Vagina (tissue), 2 donors: Measurements from ENCODE around the gene RGL3. TPM values are rescaled to one million over a fixed set of nuclear protein-coding genes. Genes with fewer than 3 reads are reported as not detected.
"Not testable (repeated sequence)": the region's sequence is repeated elsewhere in the genome, so short reads cannot be mapped to it uniquely, and the experiment has no call there.

Experiments
- DNase-seq, 2 donors: peaks; one replicate each; pipeline ENCODE4 v3.0.0-alpha.2; 2017; ENCODE audit errors: extremely low spot score in 2 of 2
- H3K27ac ChIP-seq: fragments of 200-600 bp; sonication (generic); one replicate; pipeline ENCODE4 v1.5.1; 2019
- H3K27me3 ChIP-seq: fragments of 200-600 bp; sonication (generic); one replicate; pipeline ENCODE4 v1.5.1; 2019
- H3K36me3 ChIP-seq, 2 donors: fragments of 200-600 bp; sonication (generic); one replicate each; pipeline ENCODE4 v1.5.1; 2017 to 2019
- H3K4me1 ChIP-seq: fragments of 200-600 bp; sonication (generic); one replicate; pipeline ENCODE4 v1.5.1; 2019
- H3K4me3 ChIP-seq, 2 donors: fragments of 200-600 bp; sonication (generic); 1 replicate in 1 of 2; 2 replicates in 1 of 2; pipeline ENCODE4 v1.5.1; 2016 to 2019
- H3K9me3 ChIP-seq: fragments of 200-600 bp; sonication (generic); one replicate; pipeline ENCODE4 v1.5.1; 2019
- POLR2A ChIP-seq, 2 donors: fragments of 450-650 bp; IDR thresholded peaks; one replicate each; pipeline ENCODE4 v1.6.1; 2017; ENCODE audit warnings: antibody characterized with exemption in 2 of 2, mild to moderate bottlenecking in 2 of 2, moderate library complexity in 2 of 2
- POLR2AphosphoS5 ChIP-seq, 2 donors: sonication (generic); formaldehyde crosslinking; IDR thresholded peaks; one replicate each; pipeline ENCODE4 v1.9.0; 2017; ENCODE audit warnings: antibody characterized with exemption in 2 of 2, mild to moderate bottlenecking in 2 of 2, low read depth in 1 of 2; ENCODE audit not compliant: insufficient read depth in 1 of 2
- intact Hi-C: fragments of 100-400 bp; cut with DNase I; formaldehyde crosslinking; loops from one replicate; pipeline ENCODE4 v1.15.1; 2023
- total RNA-seq: library from RNA; depleted of rRNA; stranded (reverse); fragments of >200 nt; gene quantifications from one replicate; pipeline ENCODE4 v1.2.3, GENCODE V29; 2016
- TF ChIP-seq, protein P1 (sequence below), 3 experiments: fragments of 450-650 bp in 2 of 3; fragments of 200-600 bp in 1 of 3; sonication (generic) in 1 of 3; IDR thresholded peaks; one replicate each; pipeline ENCODE4 v1.5.1; 2017 to 2019; ENCODE audit warnings: antibody characterized with exemption in 3 of 3, mild to moderate bottlenecking in 2 of 3, moderate library complexity in 2 of 3

The RGL3 gene
- total RNA-seq, 1 donor from 2014 or later, result 19.6 TPM

DNA sequence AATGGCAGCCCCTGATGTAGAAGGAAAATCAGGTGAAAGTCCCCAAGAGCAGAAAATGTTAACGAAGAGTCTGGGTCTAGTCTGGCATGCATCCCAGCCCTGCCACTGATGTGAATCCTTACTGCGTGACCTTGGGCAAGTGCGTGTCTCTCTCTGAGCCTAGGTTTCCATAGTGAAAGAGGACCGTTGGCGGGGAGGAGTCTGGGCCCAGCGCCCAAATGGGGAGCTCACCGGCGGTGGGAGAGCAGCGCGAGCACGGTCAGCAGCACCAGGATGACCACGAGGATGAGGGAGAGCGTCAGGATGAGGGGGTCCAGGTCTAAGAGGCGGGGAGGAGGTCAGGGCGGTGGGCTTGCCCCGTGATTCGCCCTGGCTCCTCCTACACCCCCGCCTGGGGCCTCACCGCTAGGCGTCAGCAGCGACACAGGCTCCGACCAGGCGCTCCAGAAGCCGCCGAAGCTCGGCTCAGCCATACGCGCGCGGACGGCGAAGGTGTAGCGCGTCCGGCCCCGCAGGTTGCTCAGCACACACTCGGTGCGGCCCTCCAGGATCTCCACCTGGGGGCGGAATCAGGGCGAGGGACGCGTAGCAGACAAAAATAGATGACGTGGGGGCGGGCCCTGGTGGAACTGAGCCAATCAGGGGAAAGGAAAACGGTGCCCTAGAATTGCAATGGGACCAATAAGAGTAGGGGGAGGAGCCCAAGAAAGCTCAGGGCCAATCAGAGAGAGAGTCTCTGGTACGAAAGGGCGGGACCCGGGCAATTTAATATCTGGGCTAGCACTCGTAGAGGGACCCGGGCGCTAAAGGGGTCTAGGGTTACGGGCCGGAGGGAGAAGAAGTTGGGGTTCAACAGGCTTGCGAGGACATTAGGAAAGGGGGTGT lies 38.2 kb downstream of the RGL3 start:
- Histone ChIP-seq H3K27ac (peak overlapping the region; percentile 94), H3K27me3 (no peaks in the 10 kb centered on the region), H3K36me3 (no peaks in the 10 kb centered on the region), H3K4me3 (peak overlapping the region; percentile 51 to 69), H3K9me3 (no peaks in the 10 kb centered on the region), H3K4me1 (peaks cover 74% of the 10 kb centered on the region)
- peak in 1 of 2 donors; percentile 97 for DNase-seq
- peak; percentile 90 to 98 for TF ChIP-seq POLR2AphosphoS5 (IDR thresholded peaks at IDR 0.05; ENCODE audit: insufficient read depth in 1 of 2, low read depth in 1 of 2)
- TF ChIP-seq, protein P1, sequence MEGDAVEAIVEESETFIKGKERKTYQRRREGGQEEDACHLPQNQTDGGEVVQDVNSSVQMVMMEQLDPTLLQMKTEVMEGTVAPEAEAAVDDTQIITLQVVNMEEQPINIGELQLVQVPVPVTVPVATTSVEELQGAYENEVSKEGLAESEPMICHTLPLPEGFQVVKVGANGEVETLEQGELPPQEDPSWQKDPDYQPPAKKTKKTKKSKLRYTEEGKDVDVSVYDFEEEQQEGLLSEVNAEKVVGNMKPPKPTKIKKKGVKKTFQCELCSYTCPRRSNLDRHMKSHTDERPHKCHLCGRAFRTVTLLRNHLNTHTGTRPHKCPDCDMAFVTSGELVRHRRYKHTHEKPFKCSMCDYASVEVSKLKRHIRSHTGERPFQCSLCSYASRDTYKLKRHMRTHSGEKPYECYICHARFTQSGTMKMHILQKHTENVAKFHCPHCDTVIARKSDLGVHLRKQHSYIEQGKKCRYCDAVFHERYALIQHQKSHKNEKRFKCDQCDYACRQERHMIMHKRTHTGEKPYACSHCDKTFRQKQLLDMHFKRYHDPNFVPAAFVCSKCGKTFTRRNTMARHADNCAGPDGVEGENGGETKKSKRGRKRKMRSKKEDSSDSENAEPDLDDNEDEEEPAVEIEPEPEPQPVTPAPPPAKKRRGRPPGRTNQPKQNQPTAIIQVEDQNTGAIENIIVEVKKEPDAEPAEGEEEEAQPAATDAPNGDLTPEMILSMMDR (IDR thresholded peaks at IDR 0.05), result peak; percentile 61 to 82 (median 77)
- TF ChIP-seq POLR2A (IDR thresholded peaks at IDR 0.05), result peak in 1 of 2 donors; percentile 70
- intact Hi-C loops, result loop anchor here (2.0 to 5.0 kb wide), 2 partner anchors 41 to 86 kb away; no protein-coding TSS in a partner anchor

GRCh38 chr19:11379857-11380350 lies 39.2 kb downstream of the RGL3 start:
- H3K27ac ChIP-seq, result peak overlapping the region; percentile 94
- no peak for DNase-seq
- TF ChIP-seq, protein P1 (IDR thresholded peaks at IDR 0.05), result no peak
- TF ChIP-seq POLR2A (IDR thresholded peaks at IDR 0.05), result no peak
- TF ChIP-seq POLR2AphosphoS5 (IDR thresholded peaks at IDR 0.05; ENCODE audit: insufficient read depth in 1 of 2, low read depth in 1 of 2), result no peak
- peak overlapping the region; percentile 51 to 69 for H3K4me3 ChIP-seq
- no peaks in the 10 kb centered on the region for H3K9me3 ChIP-seq
- peaks cover 82% of the 10 kb centered on the region for H3K4me1 ChIP-seq
- H3K27me3 ChIP-seq, result no peaks in the 10 kb centered on the region
- H3K36me3 ChIP-seq, result no peaks in the 10 kb centered on the region
- intact Hi-C loops, result loop anchor here (2.0 to 5.0 kb wide), 3 partner anchors 42 to 85 kb away; no protein-coding TSS in a partner anchor

GRCh38 chr19:11379269-11379845 lies 39.8 kb downstream of the RGL3 start:
- Histone ChIP-seq H3K27ac (peak overlapping the region; percentile 55), H3K4me1 (peaks cover 81% of the 10 kb centered on the region)
- H3K27me3 ChIP-seq, H3K9me3 ChIP-seq, H3K36me3 ChIP-seq, DNase-seq, H3K4me3 ChIP-seq: not testable (repeated sequence)
- intact Hi-C loops, result loop anchor here (5.0 kb wide), 1 partner anchor 53 kb away; no protein-coding TSS in a partner anchor

DNA sequence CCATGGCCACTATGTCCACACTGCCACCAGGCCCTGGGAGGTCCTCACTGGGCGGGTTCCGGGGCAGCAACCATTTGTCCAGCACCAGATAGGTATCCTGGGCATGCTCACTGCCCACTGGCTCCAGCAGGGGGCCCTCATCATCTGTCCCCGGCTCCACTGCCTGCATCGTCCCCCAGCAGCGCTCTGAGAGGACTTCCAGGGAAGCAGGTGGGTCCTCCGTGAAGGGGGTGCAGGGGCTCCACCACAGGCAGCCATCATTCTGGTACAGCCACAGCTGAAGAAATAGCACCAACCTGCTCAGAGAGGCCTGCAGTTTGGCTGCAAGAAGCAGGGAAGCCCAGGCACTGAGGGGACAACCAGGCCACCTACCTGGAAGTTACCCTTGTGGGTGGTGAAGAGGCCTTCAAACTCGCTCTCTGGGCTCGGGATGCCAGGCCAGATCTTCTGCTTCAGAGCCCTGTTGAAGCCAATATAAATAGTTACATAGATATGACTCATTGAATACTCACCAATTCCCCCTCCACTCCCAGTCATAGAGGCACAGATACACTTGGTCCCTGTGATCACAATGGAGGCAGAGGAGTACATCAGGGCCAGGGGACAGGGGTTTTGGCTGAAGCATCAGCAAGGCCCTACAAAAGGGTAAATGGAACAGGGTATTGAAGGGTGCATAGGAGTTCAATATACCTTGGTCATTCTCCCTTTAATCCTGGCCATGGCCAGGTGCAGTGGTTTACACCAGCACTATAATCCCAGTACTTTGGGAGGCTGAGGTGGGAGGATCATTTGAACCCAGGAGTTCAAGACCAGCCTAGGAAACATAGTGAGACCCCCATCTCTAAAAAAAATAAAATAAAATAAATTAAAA lies 40.6 kb downstream of the RGL3 start:
- Histone ChIP-seq H3K4me1 (peaks cover 81% of the 10 kb centered on the region), H3K27me3 (no peaks in the 10 kb centered on the region), H3K4me3 (no peak overlapping the region), H3K36me3 (no peaks in the 10 kb centered on the region), H3K27ac (peak overlapping the region; percentile 55), H3K9me3 (no peaks in the 10 kb centered on the region)
- no peak for DNase-seq
- TF ChIP-seq POLR2AphosphoS5 (IDR thresholded peaks at IDR 0.05; ENCODE audit: insufficient read depth in 1 of 2, low read depth in 1 of 2) (no peak), POLR2A (IDR thresholded peaks at IDR 0.05) (no peak)
- TF ChIP-seq, protein P1 (IDR thresholded peaks at IDR 0.05), result no peak
- intact Hi-C loops, result loop anchor here (5.0 kb wide), 1 partner anchor 54 kb away; no protein-coding TSS in a partner anchor

GRCh38 chr19:11377756-11378155 lies 41.4 kb downstream of the RGL3 start:
- Histone ChIP-seq H3K4me1 (peaks cover 75% of the 10 kb centered on the region), H3K27me3 (no peaks in the 10 kb centered on the region), H3K4me3 (no peak overlapping the region), H3K27ac (peak overlapping the region; percentile 55), H3K9me3 (no peaks in the 10 kb centered on the region), H3K36me3 (no peaks in the 10 kb centered on the region)
- TF ChIP-seq, protein P1 (IDR thresholded peaks at IDR 0.05), result no peak
- TF ChIP-seq POLR2A (IDR thresholded peaks at IDR 0.05) (no peak), POLR2AphosphoS5 (IDR thresholded peaks at IDR 0.05; ENCODE audit: insufficient read depth in 1 of 2, low read depth in 1 of 2) (no peak)
- DNase-seq, result no peak
- intact Hi-C loops, result loop anchor here (5.0 kb wide), 1 partner anchor 55 kb away; no protein-coding TSS in a partner anchor
